ENCODE results near the gene WRAP73. TPM values are rescaled to one million over a fixed set of nuclear protein-coding genes. Genes with fewer than 3 reads are reported as not detected.
A peak's percentile ranks its signal among the peaks of the same experiment; 100 is the strongest.

The WRAP73 gene
- polyA plus RNA-seq, 4 donors, result 17.4 to 21.1 (median 19.7) TPM

DNA sequence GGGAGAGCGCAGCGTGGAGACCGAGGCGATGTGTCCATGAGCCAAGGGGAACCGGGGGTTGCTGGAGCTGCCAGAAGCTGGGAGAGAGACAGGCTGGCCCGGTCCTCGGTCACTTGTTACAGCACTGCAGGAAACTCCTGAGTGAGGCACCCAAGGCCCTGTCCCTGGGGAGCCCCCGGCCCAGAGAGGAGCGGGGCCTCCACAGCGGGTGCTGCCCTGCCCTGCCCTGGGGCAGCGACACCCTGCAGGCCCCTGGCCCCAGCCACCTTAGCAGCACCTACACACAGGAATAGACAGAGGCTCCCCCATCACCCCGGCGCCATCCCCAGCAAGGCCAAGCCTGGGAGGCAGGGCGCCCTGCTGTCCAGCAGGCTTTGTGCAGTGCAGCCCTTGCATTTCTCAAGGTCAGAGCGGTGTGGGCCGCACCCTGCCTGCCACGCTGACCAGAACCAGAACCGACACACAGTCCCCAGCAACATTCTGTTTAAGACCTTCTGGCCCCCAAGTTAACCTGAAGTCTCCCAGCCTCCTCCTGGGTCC, 32.0 kb downstream of the WRAP73 start:
- DNase-seq (ENCODE audit: low read depth in 4 of 4, low spot score in 3 of 4), result no peak

DNA sequence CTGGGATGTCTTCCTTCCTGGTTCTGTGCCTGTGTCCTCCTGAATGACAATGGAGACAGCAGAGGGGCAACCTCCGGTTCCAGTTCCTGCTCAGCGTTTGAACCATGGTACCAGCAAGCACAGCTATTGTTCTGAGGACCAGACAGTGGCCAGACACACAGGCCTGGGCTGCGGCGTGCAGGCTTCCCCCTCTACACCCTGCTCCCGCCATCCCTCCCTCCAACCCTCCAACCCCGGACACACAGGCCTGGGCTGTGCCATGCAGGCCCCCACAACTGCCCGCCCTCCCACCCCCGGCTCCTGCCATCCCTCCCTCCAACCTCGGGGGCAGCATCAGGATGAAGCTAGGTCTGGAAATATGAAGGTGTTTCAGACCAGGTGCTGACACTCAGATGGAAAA, 33.0 kb downstream of the WRAP73 start:
- no peak for DNase-seq (ENCODE audit: low read depth in 4 of 4, low spot score in 3 of 4)

DNA sequence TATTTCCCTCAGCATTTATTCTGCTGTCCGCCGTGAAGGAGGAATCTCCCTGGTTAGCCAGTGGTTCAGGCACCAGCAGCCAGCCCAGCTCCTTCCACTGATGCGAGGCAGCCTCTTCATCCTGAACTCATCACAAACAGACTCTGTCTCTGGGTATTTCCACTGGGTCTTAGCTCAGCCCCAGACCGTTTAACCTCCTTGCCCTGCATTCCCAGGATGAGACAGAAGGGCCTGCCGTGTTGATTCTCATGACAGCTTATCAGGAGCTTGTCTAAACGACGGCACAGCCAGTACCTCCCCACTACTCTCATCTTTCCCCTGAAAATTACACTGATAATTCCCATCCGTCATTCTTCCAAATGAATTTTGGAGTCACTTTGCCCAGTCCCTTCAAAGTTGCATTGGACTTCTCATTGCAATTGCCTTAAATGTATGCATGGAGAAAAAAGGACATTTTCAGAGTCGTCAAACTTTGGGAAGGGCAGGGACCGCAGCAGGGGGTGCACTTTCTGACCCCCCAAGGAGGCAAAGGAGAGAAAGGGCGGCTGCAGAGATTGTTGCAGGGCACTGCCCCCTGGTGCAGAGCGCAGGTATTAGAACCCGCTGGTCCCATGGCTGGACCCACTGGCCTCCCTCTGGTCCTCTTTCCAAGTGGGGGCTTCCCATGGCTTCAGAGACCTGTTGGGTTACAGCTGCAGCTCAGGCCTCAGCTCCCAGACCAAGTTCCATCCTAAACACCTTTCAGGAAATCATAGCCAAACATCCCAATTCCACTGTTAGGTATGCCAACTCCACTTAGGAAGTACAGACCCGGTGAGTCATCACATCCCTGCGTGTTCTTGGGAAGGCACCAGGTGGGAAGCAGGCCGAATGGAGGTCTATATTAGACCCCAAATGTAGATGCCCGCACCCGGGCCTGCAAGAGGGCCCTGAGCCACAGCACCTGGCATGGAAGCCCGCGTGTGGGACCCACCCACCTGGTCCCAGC, 34.9 kb downstream of the WRAP73 start:
- DNase-seq (ENCODE audit: low read depth in 4 of 4, low spot score in 3 of 4), result no peak

DNA sequence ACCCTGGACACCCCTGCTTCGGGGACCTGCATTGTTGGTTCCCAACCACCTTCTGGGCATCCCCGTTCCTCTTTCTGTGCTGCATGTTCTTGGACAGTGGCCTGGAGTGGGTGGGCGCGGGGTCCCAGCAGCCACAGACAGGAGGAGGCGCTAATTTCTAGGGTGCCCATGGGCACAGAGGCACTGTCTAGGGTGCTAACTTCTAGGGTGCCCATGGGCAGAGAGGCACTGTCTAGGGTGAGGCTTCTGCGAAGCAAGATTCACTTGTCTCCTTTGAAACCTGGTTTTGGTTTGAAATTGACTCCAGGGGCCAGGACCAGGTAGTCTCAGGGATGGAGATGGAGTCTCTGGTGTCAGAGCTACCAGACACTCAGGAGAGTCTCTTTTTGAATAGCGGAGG, 37.8 kb downstream of the WRAP73 start:
- no peak for DNase-seq (ENCODE audit: low read depth in 4 of 4, low spot score in 3 of 4)

DNA sequence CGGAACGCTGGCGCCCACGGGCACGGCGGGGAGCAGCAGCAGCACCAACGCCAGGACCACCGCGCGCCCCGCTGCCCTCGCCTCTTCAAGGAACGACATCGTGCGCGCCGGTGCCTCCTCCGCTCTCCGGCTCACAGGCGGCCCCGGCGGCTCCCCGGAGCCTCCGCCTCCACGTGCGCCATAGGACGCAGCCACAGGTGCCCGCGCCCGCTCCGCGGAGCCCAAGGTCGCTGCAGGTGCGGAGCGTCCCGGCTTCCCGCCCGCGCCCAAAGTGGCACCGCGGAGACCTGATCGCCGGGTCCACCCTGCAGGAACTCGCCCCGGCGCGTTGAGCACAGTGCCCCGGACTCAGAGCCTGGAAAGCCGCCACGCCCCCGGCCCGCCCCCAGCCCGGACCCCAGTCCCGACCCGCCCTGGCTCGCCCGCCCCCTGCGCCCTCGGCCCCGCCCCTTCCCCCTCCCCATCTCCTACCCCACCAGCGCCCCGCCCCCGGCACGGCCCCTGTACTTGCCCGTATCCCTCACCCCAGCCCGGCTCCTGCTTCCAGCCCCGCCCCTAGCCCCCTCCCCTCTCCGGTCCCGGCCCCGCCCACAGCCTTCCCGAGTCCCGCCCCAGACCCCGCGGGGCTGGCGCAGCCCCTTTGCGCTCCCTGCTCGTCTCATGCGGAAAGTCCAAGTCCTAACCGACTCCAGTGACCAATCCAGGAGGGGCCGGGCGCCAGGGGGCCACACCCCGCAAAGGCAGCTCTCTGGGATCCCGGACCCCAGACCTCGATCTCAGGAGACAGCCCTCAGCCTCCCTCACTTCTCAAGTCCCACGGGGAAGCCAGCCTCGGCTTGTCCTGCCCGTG, 38.5 kb downstream of the WRAP73 start, which contains the start of gene MEGF6:
TSS of gene MEGF6 (minus strand) at position 339 of the 850 bp plus-strand sequence. CDS start at position 99, 240 bp downstream.
- DNase-seq (ENCODE audit: low read depth in 4 of 4, low spot score in 3 of 4), result peak in 2 of 4 donors; percentile 74

DNA sequence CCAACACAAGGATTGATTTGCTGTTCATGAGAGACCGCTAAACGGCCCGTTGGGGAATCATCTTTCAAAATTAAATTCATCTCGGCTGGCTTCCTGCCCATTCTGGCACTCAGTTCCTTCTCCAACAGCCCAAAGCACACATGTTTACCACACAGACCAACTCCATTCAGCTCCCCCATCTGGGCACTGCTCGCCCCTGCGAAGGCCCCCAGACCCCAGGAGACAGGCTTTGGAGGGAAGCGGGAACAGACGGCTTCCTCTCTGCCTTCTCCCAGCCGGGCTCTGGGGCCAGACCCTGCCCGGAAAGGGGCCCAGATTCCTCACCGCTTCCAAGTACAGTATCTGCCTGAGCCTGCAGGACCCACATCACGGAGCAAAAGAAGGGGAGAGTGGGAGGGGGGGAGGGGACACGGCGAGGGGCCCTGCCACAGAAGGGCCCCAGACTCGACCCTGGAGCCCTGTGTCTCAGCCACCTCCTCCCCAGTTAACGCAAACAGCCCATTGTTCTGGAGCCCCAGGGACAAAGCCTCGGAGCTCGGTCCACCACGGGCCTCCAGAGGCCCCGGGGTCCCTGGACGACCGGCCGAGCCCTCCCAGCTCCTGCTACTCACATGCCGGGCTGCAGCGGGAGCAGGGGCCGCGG, 39.3 kb downstream of the WRAP73 start:
- no peak for DNase-seq (ENCODE audit: low read depth in 4 of 4, low spot score in 3 of 4)

DNA sequence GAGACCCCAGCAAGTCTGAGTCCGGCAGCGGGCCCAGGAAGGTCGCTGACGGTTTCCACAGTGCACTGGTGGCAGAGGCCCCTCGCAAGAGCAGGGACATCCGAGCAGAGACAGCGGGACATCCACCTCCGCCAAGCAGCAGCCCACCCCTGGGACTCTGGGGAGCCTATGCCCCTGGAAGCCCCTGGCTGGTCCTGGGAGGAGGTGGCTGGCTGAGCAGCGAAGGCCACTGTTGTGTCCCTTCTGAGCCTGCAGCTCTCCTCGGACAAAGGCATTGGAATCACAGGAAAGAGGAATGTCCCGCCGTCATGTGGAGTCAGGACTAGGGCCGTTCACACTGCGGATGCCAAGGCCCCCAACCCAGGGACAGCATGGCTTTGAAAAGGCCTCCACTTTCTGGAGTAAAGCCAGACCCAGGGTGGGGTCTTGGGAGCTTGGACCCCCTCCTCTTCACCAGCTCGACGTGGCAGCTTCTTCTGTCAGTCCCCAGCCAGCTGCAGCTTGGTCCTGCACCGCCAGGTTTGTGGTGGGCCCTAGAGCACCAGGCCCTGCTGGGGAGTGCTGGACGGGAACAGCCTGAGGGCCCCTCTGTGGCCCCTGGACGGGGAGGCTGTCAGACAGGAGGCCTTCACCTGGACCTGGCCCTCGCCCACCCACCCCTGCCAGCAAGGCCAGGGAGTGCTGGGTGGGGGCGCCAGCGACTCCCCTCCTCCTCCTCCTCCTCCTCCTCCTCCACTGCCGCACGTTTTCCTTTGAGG, 40.0 kb downstream of the WRAP73 start:
- DNase-seq (ENCODE audit: low read depth in 4 of 4, low spot score in 3 of 4), result no peak

DNA sequence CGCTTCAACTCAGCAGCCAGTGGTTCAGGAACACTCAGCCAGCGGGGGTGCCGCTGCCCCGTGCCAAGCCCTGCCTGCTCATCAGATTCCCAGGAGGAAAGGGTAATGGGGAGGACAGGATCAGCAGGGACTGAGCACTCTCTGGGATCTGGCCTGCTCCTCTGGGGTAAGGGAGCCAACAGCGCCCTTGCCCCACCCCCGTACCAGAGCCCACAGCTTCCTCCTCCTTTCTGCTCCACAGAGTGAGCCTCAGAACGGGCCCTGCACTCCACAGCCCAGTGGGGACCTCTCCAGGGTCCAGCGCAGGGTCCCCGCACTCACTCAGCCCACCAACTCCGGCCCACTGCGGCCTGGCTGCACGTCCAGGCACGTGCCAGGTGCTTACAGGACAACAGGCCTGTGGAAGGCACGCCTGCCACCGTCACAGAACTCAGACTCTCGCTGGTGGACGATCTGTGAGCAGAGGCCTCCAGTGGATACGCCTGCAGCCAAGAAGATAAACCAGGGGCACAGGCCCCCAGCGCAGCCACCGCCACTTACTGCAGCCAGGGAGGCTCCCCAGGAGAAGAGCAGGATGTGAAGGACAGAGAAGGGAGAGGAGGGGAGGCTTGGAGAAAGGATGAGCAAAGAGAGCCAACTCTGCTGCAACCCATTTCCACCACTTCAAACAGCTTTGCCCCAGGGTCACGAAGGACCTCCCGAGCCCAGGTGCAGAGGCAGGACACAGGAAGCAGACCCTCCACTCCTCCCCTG, 40.7 kb downstream of the WRAP73 start:
- no peak for DNase-seq (ENCODE audit: low read depth in 4 of 4, low spot score in 3 of 4)

DNA sequence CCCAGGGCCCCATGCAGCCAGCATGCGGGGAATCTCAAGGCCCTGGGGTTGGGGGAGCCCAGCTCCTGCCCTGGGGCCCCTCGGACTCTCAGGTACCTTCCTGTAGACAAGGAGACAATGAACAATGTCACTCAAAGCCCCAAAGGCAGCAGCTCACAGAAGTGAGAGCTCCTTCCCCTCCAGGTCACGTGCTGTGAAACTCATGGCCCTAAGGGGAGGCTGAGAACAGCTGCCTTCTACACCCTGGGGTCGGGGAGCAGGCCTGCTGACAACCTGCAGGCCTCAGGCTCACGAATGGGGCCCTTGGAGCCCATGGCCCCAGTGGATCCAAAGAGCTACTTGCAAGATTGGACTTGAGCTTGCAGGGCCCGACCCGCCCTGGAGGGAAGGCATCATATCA, 41.7 kb downstream of the WRAP73 start:
- no peak for DNase-seq (ENCODE audit: low read depth in 4 of 4, low spot score in 3 of 4)

DNA sequence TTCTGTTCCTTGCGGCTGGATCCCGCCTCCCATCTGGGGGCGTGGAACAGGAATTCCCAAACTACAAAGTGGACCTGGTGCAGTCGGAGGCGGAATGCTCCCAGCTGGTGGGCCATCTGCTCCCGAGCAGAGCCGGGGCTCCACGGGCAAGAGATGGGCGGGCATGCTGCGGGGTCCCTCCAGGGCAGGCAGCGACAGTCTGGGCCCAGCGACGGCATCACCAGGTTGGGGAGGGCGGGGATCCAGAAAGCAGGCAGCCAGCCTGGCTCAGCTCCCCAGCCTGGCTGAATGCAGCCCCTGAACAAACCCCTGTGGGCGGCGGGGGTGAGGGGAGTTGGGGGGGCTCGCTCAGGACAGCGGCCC, 42.2 kb downstream of the WRAP73 start:
- no peak for DNase-seq (ENCODE audit: low read depth in 4 of 4, low spot score in 3 of 4)

DNA sequence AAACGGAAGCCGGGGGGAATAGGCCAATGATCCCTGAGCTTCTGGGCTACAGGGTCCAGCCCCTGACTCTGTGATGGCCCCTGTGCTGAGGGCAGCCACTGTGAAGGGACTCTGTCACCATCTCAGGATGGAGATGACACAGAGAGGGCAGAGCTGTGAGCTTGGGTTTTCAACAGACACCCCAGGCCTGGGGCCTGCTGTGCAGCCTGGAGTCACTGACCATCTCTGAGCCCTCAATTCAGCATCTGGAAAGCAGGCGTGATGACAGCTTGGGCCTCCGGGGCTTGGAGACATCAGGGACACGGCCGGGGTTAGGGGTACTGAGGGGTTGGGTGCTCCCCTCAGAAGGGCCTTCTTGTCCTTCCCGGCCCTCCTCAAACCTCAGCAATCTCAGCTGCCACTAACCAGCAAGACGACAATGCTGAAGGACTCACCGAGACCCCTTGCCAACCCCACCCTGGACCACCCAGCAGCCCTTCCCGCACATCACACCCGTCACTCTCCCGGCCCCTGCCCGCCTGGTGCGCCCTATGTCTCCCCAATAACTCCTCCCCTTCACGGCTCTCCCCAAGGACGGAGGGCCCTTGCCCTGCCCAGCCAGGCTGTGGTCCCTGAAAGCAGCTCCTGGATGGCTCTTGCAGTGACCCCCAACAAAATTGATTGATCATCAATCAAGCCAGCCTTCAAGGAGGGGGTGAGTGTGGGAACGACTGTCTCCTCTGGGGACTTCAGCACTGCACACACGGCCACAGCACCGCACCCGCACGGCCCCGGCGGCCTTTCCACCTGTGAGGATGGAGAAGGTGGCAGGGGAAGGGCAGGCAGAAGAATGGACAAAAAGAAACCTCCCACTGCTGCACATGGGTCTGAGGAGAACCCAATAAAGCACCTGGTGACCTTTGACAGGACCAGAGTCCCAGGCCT, 42.9 kb downstream of the WRAP73 start:
- no peak for DNase-seq (ENCODE audit: low read depth in 4 of 4, low spot score in 3 of 4)

DNA sequence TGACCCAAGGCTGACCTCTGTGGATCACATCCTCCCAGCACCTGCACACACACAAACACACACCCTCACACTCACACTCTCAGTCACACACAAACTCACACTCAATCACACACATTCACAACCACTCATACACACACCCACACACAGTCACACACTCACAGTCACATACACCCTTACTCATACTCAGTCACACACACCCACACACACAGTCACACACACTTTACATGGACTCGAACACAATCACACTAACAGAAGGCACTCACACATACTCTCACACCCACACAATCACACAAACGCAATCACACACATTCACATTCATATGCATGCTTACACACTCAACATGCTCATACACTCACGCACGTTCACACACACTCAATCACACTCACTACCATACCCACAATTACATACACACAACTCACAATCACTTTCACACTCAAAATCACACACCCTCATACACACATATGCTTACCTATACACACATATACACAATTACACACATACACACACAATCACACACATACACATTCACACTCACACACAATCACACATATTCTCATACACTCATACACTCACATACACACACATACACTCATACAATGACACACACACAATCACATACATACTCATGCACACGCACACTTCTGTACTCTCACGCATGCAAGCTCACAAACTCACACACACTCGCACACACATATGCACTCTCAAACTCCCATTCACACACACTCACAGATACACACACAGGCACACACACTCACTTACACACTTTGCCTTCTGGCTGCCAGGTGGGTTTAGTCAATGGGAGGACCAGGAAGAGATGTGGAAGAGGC, 44.7 kb downstream of the WRAP73 start:
- DNase-seq (ENCODE audit: low read depth in 4 of 4, low spot score in 3 of 4), result no peak

DNA sequence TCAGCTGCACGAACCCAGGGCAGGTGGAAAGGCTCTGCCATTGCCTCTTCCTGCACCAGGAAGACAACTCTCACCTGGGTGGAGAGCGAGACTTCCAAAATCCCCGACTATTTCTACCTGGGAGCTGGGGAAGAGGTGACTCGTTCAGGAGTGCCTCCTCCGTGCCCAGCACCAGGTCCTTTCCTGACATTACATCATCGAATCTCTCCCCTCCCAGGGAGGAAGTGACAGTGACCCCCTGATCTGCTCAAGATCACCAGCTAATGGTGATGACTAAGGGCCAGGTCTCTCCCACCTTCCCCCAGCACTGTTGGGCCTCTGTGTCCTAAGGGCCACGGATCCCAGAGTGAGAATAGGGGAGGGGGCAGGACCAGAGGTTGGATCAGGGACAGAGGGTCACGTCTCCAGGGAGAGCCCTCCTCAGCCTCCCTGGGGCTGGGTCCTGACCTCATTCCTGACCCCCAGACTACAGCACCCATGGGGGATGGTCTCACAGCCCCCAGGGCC, 45.4 kb downstream of the WRAP73 start:
- no peak for DNase-seq (ENCODE audit: low read depth in 4 of 4, low spot score in 3 of 4)

DNA sequence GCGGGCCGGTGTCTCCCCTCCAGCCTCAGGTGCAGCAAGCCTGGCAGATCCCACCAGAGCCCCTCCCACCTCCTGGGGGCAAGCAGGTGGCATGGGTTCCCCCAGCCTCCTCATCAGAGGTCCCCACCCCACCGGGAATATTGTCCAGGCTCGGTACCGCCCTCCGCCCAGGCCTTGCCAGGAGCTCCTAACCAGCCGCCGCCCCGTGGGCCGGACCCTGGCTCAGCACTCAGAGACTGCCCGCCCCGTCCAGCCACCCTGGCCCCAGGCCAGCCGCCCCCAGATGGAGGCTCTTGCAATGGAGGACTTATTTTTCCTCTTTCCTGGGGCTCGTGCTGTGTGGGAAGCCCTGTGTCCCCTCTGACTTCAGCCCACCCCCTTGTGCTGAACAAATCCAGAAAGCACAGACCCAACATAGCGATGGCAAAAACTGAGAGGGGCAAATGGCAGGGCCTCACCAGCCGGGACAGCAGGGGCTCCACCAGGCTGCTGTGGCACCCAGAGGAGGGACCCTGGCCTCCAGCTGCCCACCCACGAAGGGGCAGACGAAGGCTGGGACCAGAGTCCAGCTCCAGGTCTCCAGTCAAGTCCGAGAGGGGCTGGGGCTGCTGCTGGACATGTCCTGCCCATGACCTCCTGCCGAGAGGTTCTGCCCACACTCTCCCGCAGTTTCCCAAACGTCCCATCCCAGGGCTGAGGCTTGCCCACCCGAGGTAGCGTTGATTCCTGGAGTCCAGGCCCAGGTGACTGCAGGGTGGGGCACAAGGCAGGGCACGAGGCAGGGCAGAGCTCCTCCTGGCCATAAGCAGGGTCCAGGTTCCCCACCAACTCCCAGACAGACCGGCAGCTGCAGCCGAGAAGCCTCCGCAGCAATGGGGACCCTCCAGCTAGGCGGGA, 46.1 kb downstream of the WRAP73 start:
- DNase-seq (ENCODE audit: low read depth in 4 of 4, low spot score in 3 of 4), result no peak

DNA sequence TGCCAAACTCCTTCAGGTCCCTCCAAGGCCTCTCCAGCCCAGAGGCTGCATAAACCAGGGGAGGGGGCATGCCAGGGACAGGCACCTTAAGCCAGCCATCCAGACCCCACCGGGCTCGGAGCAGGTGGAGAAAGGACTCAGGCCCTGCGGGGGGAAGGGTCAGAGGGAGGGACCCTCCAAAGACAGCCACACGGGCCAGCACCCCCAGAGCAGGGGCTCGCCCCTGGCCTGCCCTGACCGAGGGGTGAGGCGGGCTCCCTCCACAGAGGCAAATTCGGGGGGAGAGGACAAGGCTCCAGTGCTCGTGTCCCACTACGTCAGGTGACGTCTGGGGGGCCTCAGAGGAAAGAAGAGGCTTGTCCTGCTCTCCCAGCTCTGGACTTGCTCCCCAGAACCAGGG, 46.7 kb downstream of the WRAP73 start:
- DNase-seq (ENCODE audit: low read depth in 4 of 4, low spot score in 3 of 4), result no peak

DNA sequence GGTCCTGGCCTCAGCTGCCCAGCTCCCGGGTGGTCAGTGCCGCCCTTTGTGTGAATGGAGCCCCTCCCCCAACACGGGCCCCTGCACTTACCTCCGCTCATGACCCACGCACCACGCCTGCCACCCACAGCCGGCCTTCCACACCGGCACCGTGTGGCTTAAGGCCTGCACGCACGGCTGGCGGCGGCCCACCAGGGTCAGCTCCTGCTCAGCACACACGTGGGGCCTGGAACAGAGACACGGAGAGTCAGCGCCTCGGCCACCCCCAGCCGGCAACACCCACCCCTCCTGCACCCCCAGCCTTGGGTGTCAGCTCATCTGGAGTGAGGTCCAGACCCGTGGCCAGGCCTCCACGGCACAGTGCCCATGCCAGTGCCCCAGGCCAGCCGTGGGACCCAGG, 47.5 kb downstream of the WRAP73 start:
- no peak for DNase-seq (ENCODE audit: low read depth in 4 of 4, low spot score in 3 of 4)

Data from right renal pelvis (tissue), 4 donors.